Heart right ventricle (tissue), 16 donors: ENCODE results near the gene UBL5. TPM values are rescaled to one million over a fixed set of nuclear protein-coding genes. Genes with fewer than 3 reads are reported as not detected.
"Not testable (repeated sequence)": the region's sequence is repeated elsewhere in the genome, so short reads cannot be mapped to it uniquely, and the experiment has no call there.

ENCODE experiments used
- ATAC-seq, 8 donors: fragments of 200-7000 bp; cut with Tn5 transposase; one replicate each; pipeline ENCODE4 v1.9.1; 2020; ENCODE audit warnings: mild to moderate bottlenecking in 8 of 8, moderate library complexity in 8 of 8, moderate number of reproducible peaks in 1 of 8
- DNase-seq, 2 donors: peaks; one replicate each; pipeline ENCODE4 v3.0.0-alpha.2; 2020
- H3K27ac ChIP-seq, 10 donors: fragments of 200-600 bp; sonication (generic) in 2 of 10; one replicate each; pipeline versions ENCODE4 v1.5.0 to v1.8.0; 2020 to 2022; ENCODE audit warnings: mild to moderate bottlenecking in 3 of 10
- H3K27me3 ChIP-seq, 7 donors: fragments of 200-600 bp; one replicate each; pipeline ENCODE4 v1.8.0; 2021 to 2022; ENCODE audit warnings: mild to moderate bottlenecking in 2 of 7
- H3K36me3 ChIP-seq, 9 donors: fragments of 200-600 bp; sonication (generic) in 1 of 9; one replicate each; pipeline versions ENCODE4 v1.5.0 to v1.8.0; 2020 to 2022; ENCODE audit warnings: mild to moderate bottlenecking in 2 of 9
- H3K4me1 ChIP-seq, 9 donors: fragments of 200-600 bp; sonication (generic) in 1 of 9; one replicate each; pipeline versions ENCODE4 v1.5.0 to v1.8.0; 2020 to 2022; ENCODE audit warnings: mild to moderate bottlenecking in 4 of 9
- H3K4me3 ChIP-seq, 10 donors: fragments of 200-600 bp; sonication (generic) in 2 of 10; one replicate each; pipeline versions ENCODE4 v1.5.0 to v1.8.0; 2020 to 2022; ENCODE audit warnings: mild to moderate bottlenecking in 7 of 10, moderate library complexity in 2 of 10
- H3K9me3 ChIP-seq, 11 donors: fragments of 200-600 bp in 10 of 11; sonication (generic) in 2 of 11; one replicate each; pipeline versions ENCODE4 v1.5.0 to v1.8.0; 2013 to 2022; ENCODE audit warnings: mild to moderate bottlenecking in 2 of 11, control low read depth in 1 of 11, moderate library complexity in 1 of 11
- WGBS, 2 donors: extraction: QIAGEN DNeasy Blood & Tissue Kit; methylation state at CpG; one replicate each; pipeline ENCODE4 v1.1.7; 2013; ENCODE audit warnings: inconsistent platforms in 1 of 2; 5-methylcytosine and 5-hydroxymethylcytosine counted together
- intact Hi-C, 10 donors: fragments of 100-400 bp; cut with DNase I; formaldehyde crosslinking; loops; one replicate each; pipeline versions ENCODE4 v1.11.1 to v1.14.2; 2022
- polyA plus RNA-seq, 2 donors: library from polyadenylated mRNA; stranded (reverse); fragments of 200-250 nt; gene quantifications; one replicate each; pipeline ENCODE4 v1.2.3, GENCODE V29; 2013
- total RNA-seq, 10 donors: library from RNA; stranded (reverse); fragmentation: NEBNext Ultra II Directional in 3 of 10; extraction: Animal tissue kit (Norgen Biotek cat#: 25700) in 3 of 10; gene quantifications; one replicate each; pipeline versions ENCODE4 v1.2.1 to v1.2.4, GENCODE V29; 2021 to 2023
- TF ChIP-seq, protein P1 (sequence below), 9 donors: fragments of 200-600 bp; sonication (generic) in 2 of 9; IDR thresholded peaks; one replicate each; pipeline versions ENCODE4 v1.5.0 to v1.8.0; 2021 to 2022; ENCODE audit warnings: antibody characterized with exemption in 9 of 9, mild to moderate bottlenecking in 5 of 9, moderate library complexity in 1 of 9
- donor health status: Arrhythmogenic right ventricular cardiomyopathy.
- donor health status: ischemic (EF 13 %, LVEDD 7.1; RV severe dilation, severe dysfunction).
- donor health status: healthy with polysubstance abuse.
- donor health status: DM: no; HTN: yes; CAD: no.
- donor health status: DM: no; HTN: no; CAD: no.
- donor health status: ischemic (EF 25% LVEDD 6.9; RV normal size, moderate dysfunction).
- donor health status: ischemic (EF 25% LVEDD 5.7; RV mildly dilated, moderate dysfunction).
- donor health status: healthy.
- donor health status: DM: yes; HTN: yes; CAD: no.
- donor health status: Ischemic cardiomyopathy.
- donor health status: ischemic (EF 35%, LVEDD 5.7; RV mildly dilated, moderate dysfunction).
- donor health status: nonischemic (EF 11% LVEDD 7.7; RV severe dilation, severe dysfunction).
- donor health status: DM: yes; HTN: yes; CAD: no.
- donor health status: PGD.
- donor health status: ischemic (EF 29% LVEDD 5.4; RV normal size, mild dysfunction).
- donor health status: nonischemic (EF 23%, LVEDD 6.1; RV moderate dilation, normal function).

The UBL5 gene
- total and polyA plus RNA-seq, 12 donors: 483 to 1,564 (median 521) TPM

DNA sequence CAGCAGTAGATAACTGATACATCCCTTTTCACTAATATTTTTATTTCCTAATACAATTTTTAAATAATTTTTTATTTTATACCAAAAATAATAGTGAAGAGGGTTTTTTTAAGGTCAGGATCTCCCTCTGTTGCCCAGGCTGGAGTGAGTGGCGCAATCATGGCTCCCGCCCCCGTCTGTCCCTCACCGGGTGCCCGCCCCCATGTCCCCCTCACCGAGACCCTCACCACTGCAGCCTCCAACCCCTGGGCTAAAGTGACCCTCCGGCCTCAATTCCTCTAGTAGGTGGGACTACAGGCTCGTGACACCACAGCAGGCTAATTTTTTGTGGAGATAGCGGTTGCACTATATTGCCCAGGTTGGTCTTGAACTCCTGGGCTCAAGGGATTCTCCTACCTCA is 41.4 kb upstream of the UBL5 start:
- intact Hi-C loops: loop anchor here in 3 of 10 donors (5.0 to 10.0 kb wide), 3 partner anchors 112 to 652 kb away; partner anchors contain the start of gene ZNF562 (in 2 of the 3)
- Histone ChIP-seq H3K27me3 (no peaks in the 10 kb centered on the region), H3K36me3 (no peaks in the 10 kb centered on the region), H3K4me1 (peaks cover 0 to 36% (median 25%) of the 10 kb centered on the region in 9 donors), H3K27ac (peak overlapping the region; percentile 87 to 99 (median 95)), H3K4me3 (peak overlapping the region in 9 of 10 donors; percentile 61 to 97 (median 73)), H3K9me3 (no peaks in the 10 kb centered on the region)
- 57 to 65% methylated on average over 9 of the region's 9 CpGs for WGBS, 2 donors
- peak in 1 of 2 donors; percentile 30 for DNase-seq
- TF ChIP-seq, protein P1, sequence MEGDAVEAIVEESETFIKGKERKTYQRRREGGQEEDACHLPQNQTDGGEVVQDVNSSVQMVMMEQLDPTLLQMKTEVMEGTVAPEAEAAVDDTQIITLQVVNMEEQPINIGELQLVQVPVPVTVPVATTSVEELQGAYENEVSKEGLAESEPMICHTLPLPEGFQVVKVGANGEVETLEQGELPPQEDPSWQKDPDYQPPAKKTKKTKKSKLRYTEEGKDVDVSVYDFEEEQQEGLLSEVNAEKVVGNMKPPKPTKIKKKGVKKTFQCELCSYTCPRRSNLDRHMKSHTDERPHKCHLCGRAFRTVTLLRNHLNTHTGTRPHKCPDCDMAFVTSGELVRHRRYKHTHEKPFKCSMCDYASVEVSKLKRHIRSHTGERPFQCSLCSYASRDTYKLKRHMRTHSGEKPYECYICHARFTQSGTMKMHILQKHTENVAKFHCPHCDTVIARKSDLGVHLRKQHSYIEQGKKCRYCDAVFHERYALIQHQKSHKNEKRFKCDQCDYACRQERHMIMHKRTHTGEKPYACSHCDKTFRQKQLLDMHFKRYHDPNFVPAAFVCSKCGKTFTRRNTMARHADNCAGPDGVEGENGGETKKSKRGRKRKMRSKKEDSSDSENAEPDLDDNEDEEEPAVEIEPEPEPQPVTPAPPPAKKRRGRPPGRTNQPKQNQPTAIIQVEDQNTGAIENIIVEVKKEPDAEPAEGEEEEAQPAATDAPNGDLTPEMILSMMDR (IDR thresholded peaks at IDR 0.05): no peak
- no peak for ATAC-seq

DNA sequence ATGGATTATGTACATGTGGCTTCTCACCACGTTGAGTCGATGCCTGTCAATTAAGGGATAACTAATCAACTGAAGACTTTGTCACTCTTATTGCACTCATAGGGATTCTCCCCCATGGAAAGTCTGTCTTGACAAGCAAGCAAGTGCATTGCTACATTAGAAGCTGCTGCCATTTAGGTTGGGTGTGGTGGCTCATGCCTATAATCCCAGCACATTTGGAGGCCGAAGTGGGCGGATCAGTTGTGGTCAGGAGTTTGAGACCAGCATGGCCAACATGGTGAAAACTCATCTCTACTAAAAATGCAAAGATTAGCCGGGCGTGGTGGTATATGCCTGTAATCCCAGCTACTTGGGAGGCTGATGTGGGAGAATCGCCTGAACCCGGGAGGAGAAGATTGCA is 40.9 kb upstream of the UBL5 start:
- no peak for ATAC-seq
- Histone ChIP-seq H3K36me3 (no peaks in the 10 kb centered on the region), H3K27me3 (no peaks in the 10 kb centered on the region), H3K27ac (peak overlapping the region in 7 of 10 donors; percentile 91 to 99 (median 95)), H3K4me1 (peaks cover 0 to 38% (median 26%) of the 10 kb centered on the region in 9 donors), H3K9me3 (no peaks in the 10 kb centered on the region), H3K4me3 (peak overlapping the region in 4 of 10 donors; percentile 61 to 97 (median 78))
- TF ChIP-seq, protein P1 (IDR thresholded peaks at IDR 0.05): no peak
- WGBS, 2 donors: 92 to 94% methylated on average over 8 of the region's 8 CpGs
- intact Hi-C loops: loop anchor here in 3 of 10 donors (5.0 to 10.0 kb wide), 3 partner anchors 112 to 652 kb away; partner anchors contain the start of gene ZNF562 (in 2 of the 3)
- no peak for DNase-seq

DNA sequence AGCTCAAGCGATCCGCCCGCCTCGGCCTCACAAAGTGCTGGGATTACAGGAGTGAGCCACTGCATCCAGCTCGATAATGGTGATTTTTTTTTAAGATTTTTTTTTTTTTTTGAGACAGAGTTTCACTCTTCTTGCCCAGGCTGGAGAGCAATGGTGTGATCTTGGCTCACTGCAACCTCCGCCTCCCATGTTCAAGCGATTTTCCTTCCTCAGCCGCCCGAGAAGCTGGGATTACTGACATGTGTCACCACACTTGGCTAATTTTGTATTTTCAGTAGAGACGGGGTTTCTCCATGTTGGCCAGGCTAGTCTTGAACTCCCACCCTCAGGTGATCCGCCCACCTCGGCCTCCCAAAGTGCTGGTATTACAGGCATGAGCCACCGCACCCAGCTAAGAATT is 39.1 kb upstream of the UBL5 start:
- not testable (repeated sequence) for H3K4me3 ChIP-seq, H3K36me3 ChIP-seq, H3K27ac ChIP-seq, ATAC-seq, H3K9me3 ChIP-seq, DNase-seq, H3K27me3 ChIP-seq
- 91 to 95% methylated on average over 13 of the region's 13 CpGs for WGBS, 2 donors
- intact Hi-C loops: loop anchor here in 3 of 10 donors (5.0 to 10.0 kb wide), 3 partner anchors 114 to 654 kb away; partner anchors contain the start of gene ZNF562 (in 2 of the 3)
- H3K4me1 ChIP-seq: peaks cover 0 to 42% (median 30%) of the 10 kb centered on the region in 9 donors

DNA sequence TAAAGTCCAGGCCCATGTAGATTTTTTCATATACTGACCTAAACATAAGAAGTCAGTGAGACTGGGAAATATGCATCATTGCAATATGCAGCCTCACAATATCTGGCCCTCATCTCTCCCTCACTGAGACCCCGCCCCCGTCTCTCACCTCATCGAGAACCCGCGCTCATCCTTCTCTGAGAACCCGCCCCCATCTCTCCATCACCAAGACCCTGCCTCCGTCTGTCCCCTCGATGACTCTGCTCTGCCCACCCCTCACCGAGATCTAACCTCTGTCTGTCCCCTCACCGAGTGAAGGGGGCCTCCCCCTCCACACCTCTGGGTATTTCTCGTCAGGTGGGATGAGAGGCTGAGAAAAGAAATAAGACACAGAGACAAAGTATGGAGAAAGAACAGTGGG is 38.7 kb upstream of the UBL5 start:
- Histone ChIP-seq H3K36me3 (no peaks in the 10 kb centered on the region), H3K27ac (no peak overlapping the region), H3K4me3 (no peak overlapping the region), H3K9me3 (no peaks in the 10 kb centered on the region), H3K27me3 (no peaks in the 10 kb centered on the region), H3K4me1 (peaks cover 0 to 42% (median 30%) of the 10 kb centered on the region in 9 donors)
- no peak for DNase-seq
- TF ChIP-seq, protein P1 (IDR thresholded peaks at IDR 0.05): no peak
- no peak for ATAC-seq
- 65 to 69% methylated on average over 11 of the region's 11 CpGs for WGBS, 2 donors
- intact Hi-C loops: loop anchor here in 3 of 10 donors (5.0 to 10.0 kb wide), 3 partner anchors 114 to 654 kb away; partner anchors contain the start of gene ZNF562 (in 2 of the 3)

DNA sequence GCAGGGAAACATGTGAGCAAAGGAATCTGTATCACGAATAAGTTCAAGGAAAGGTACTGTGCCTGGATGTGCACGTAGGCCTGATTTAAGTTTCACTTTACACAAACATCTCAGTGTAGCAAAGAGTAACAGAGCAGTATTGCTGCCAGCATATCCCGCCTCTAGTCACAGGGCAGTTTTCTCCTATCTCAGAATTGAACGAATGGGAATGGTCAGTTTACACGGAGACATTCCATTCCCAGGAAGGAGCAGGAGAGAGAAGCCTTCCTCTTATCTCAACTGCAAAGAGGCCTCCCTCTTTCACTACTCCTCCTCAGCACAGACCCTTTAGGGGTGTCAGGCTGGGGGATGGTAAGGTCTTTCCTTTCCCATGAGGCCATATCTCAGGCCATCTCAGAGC is 38.1 kb upstream of the UBL5 start:
- not testable (repeated sequence) for H3K27me3 ChIP-seq
- H3K4me1 ChIP-seq: peaks cover 0 to 38% (median 27%) of the 10 kb centered on the region in 9 donors
- H3K27ac ChIP-seq: peak overlapping the region in 1 of 10 donors; percentile 41

DNA sequence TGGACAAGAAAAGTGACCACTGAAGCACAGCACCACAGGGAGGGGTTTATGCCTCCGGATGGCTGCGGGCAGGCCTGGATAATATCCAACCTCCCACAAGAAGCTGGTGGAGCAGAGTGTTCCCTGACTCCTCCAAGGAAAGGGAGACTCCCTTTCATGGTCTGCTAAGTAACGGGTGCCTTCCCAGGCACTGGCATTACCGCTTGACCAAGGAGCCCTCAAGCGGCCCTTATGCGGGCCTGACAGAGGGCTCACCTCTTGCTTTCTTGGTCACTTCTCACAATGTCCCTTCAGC is 36.7 kb upstream of the UBL5 start:
- 72 to 80% methylated on average over 6 of the region's 6 CpGs for WGBS, 2 donors
- Histone ChIP-seq H3K4me1 (peaks cover 0 to 35% (median 21%) of the 10 kb centered on the region in 9 donors), H3K27ac (peak overlapping the region in 8 of 10 donors; percentile 65 to 90 (median 85)), H3K4me3 (peak overlapping the region in 7 of 10 donors; percentile 62 to 75 (median 70))
- ATAC-seq, H3K9me3 ChIP-seq, DNase-seq, H3K36me3 ChIP-seq, H3K27me3 ChIP-seq: not testable (repeated sequence)
- intact Hi-C loops: loop anchor here in 8 of 10 donors (2.0 to 10.0 kb wide), 13 partner anchors 164 to 956 kb away; partner anchors contain the start of genes ZNF317 (in 3 of the 8), ZNF121 (in 2 of the 8), MBD3L1 (in 1 of the 8) and ZNF266 (in 1 of the 8)

More for the DNA sequence above, 38.1 kb upstream of the UBL5 start:
- H3K9me3 ChIP-seq, ATAC-seq, H3K36me3 ChIP-seq, DNase-seq: not testable (repeated sequence)
- intact Hi-C loops: loop anchor here in 3 of 10 donors (5.0 to 10.0 kb wide), 3 partner anchors 115 to 655 kb away; partner anchors contain the start of gene ZNF562 (in 2 of the 3)
- peak overlapping the region in 1 of 10 donors; percentile 7 for H3K4me3 ChIP-seq
- 32 to 33% methylated on average over 5 of the region's 5 CpGs for WGBS, 2 donors
